Motor neuron (in vitro differentiated cells): ENCODE measurements around the gene BAZ1A. TPM values are rescaled to one million over a fixed set of nuclear protein-coding genes. Genes with fewer than 3 reads are reported as not detected.

ENCODE experiments used
- ATAC-seq, 8 experiments: fragments of 200-7000 bp; cut with Tn5 transposase; replicated peaks in 6 of 8; 2 replicates each; pipeline ENCODE4 v1.8.0; 2021; ENCODE audit warnings: mild to moderate bottlenecking in 8 of 8, moderate library complexity in 8 of 8
- H3K27ac ChIP-seq, 2 donors: fragments of 250-450 bp; sonication (Bioruptor Pico); 2 replicates each; pipeline ENCODE4 v1.9.0; 2021; ENCODE audit warnings: antibody characterized with exemption in 2 of 2, mild to moderate bottlenecking in 2 of 2, moderate library complexity in 1 of 2
- H3K4me1 ChIP-seq, 2 donors: fragments of 250-450 bp; sonication (Bioruptor Pico); replicated peaks in 1 of 2; 2 replicates each; pipeline ENCODE4 v1.6.1; 2021; ENCODE audit warnings: antibody characterized with exemption in 2 of 2, mild to moderate bottlenecking in 2 of 2, moderate library complexity in 1 of 2
- H3K4me3 ChIP-seq, 5 donors: fragments of 250-450 bp; sonication (Bioruptor Pico); 2 replicates each; pipeline ENCODE4 v1.9.0; 2021; ENCODE audit warnings: antibody characterized with exemption in 5 of 5, mild to moderate bottlenecking in 5 of 5, moderate library complexity in 4 of 5
- WGBS, 10 experiments: fragments of 450-650 bp; shearing (Covaris generic); methylation state at CpG; one replicate each; pipeline ENCODE4 v1.0.0; 2022; 5-methylcytosine and 5-hydroxymethylcytosine counted together
- in situ Hi-C, 9 experiments: fragments of 400-800 bp; cut with MboI; loops; one replicate each; pipeline ENCODE4 v1.15.0; 2021; ENCODE audit warnings: low sequenced_read_pairs in 9 of 9, low pct_unique_long_range_greater_than_20kb in 2 of 9; ENCODE audit not compliant: unreplicated experiment in 9 of 9
- total RNA-seq, 8 experiments: library from RNA; unstranded; fragments of 300-600 nt; gene quantifications; 2 replicates each; pipeline versions ENCODE4 v1.2.3 to v1.2.4, GENCODE V29; 2022

Gene BAZ1A
- total RNA-seq, 8 experiments from 2014 or later = 11.7 to 76.6 (median 26.5) TPM

GRCh38 chr14:34721129-34721528 is 154.0 kb downstream of the BAZ1A start:
- WGBS, 10 experiments = 34 to 95% (median 67%) methylated on average over 1 to 2 of the region's 2 CpGs; no CpG with 5 or more reads in 1 of the 10 experiments
- ATAC-seq = no peak
- in situ Hi-C loops = loop anchor here in 1 of 9 experiments (10.0 kb wide), 1 partner anchor 46 kb away; no protein-coding TSS in a partner anchor
- no peak overlapping the region for H3K27ac ChIP-seq
- H3K4me3 ChIP-seq = no peak overlapping the region
- no peaks in the 10 kb centered on the region for H3K4me1 ChIP-seq

DNA sequence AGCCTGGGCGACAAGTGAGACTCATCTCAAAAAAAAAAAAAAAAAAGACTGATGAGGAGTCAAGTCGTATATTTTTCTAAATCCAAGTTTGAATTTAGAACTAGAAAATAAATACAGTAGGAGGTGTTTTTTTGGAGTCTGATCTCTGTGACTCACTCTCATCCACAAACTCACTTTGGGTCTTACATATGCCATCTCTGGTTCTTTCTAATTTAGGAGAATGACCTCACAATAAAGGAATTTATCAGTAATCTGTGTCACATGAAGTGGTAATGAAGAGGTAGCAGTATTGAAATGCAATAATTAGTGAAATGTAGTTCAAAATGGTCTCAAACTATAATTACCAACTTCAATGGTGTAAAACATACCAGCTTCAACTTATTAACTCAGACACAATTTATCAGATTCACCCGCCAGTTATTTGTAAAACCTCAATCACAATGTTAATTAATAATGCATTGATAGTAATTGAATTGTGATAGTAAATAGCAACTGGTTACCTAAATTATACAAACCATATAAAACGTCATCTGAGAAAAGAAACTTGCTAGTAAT is 156.3 kb downstream of the BAZ1A start:
- WGBS, 10 experiments = 10 to 80% (median 52%) methylated on average over 1 to 3 of the region's 4 CpGs; no CpG with 5 or more reads in 1 of the 10 experiments
- H3K4me3 ChIP-seq = no peak overlapping the region
- no peak overlapping the region for H3K27ac ChIP-seq
- no peak for ATAC-seq
- in situ Hi-C loops = no loop called here
- H3K4me1 ChIP-seq = no peaks in the 10 kb centered on the region

DNA sequence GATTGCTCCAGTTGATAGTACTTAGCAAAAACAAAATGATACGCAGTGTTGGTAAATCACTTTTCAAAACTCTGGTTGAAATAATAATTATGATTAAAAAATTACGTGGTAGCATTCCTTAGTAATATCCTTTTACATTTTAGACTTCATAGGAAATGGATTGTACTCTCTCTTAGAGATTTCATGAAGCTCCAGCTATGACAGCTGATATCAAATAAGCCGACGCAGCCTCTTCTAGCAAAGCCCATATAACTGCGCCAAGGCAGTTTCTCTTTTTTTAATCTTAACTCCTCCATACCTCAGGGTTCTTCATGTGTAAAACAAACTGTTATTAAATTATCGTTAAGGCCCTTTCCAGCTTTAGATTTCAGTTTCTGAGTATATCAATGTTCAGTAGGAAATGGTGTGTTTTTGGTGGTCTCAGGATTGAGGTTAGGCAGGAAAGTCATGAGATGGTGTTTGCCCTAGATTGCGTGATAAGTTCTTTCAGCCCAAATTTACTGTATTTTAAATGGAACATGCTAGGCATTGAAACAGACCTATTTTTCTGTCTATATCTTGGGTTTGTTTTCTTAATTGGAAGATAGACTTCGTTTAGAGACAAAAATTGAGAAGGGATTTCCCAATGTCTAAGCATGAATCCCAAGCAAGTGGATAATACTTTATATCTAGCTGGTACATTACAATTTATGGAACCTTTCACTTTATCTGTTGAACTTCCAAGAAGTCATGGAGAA is 159.9 kb downstream of the BAZ1A start:
- in situ Hi-C loops = no loop called here
- 35 to 100% (median 65%) methylated on average over 1 to 8 of the region's 8 CpGs for WGBS, 10 experiments
- peaks cover 3 to 12% of the 10 kb centered on the region in 2 donors for H3K4me1 ChIP-seq
- no peak for ATAC-seq
- H3K27ac ChIP-seq = no peak overlapping the region
- H3K4me3 ChIP-seq = peak overlapping the region; percentile 42 to 77 (median 63)

- Histone ChIP-seq H3K4me1 (peaks cover 3 to 12% of the 10 kb centered on the region in 2 donors), H3K4me3 (peak within 1 kb of the TSS; percentile 42 to 77 (median 63)), H3K27ac (peak within 1 kb of the TSS; percentile 63 to 86)
- WGBS, 10 experiments = 4 to 63% (median 17%) methylated on average over 1 to 6 of the region's 76 CpGs; no CpG with 5 or more reads in 3 of the 10 experiments
- ATAC-seq = peak; percentile 88 to 98 (median 94)
- in situ Hi-C loops = no loop called here
Measured at GRCh38 chr14:34714320-34715126, 160.6 kb downstream of the BAZ1A start, which contains the start of gene CFL2. Gene CFL2 (minus strand): TSS chr14:34714593. CDS start chr14:34714540, 53 bp downstream.

DNA sequence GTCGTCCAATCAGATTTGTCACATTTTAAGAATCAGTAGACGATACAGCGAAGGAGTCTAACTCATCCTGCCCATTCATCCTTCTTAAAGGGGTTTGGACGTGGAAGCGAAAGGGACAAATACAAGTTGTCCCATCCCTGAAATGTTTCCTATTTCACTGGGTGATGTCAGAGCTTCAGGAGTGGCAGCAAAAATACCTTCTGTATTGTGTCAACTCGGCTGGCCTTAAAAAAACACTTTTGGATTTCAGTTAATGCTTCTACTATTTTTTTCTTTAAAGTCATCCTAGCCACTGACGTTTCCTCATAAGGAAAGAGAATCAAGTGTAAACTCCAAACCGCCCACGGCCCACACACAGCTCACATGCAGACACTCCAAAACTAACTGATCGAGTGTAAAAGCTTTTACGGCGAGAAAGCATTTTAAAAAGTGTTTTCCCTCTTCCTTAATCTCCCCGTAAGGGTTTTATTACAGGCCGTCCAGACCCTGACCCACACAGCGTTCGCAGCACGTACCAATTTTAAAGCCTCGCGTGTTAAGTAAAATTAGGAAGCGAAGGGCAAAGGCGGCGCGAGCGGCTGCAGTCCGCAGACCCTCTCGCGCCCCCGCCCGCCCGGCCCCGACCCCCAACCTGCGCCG is 161.4 kb downstream of the BAZ1A start:
- ATAC-seq = peak in 5 of 8 experiments; percentile 0 to 36 (median 25)
- in situ Hi-C loops = no loop called here

DNA sequence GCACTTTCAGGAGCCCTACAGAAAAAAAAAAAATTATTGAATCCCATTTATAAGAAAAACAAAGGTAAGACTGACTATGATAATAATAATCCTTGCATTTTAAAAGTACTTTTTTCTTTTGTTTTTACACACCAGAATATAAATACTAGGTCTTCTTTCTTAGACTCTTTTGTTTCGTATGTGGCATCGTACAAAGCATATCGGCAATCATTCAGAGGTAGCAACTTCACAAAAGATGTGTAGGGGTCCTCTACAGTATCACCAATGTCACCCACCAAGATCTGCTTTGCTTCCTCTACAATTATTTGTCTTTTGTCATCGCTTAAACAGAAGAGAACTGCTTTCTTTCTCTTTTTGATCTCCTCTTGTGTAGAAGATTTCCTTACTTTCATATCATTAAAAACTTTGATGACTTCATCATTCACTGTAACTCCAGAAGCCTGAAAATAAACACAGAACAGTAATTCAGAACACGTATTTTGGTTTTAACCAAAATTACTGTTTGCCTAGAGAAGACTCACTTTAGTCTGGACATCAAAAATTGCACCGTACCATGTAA is 162.0 kb downstream of the BAZ1A start:
- peak overlapping the region; percentile 42 to 77 (median 63) for H3K4me3 ChIP-seq
- peak overlapping the region; percentile 63 to 86 for H3K27ac ChIP-seq
- peaks cover 3 to 12% of the 10 kb centered on the region in 2 donors for H3K4me1 ChIP-seq
- 8 to 52% (median 31%) methylated on average over 2 to 6 of the region's 6 CpGs for WGBS, 10 experiments
- no peak for ATAC-seq
- in situ Hi-C loops = no loop called here

More for the DNA sequence above, 161.4 kb downstream of the BAZ1A start:
- H3K27ac ChIP-seq = peak overlapping the region; percentile 63 to 86
- H3K4me1 ChIP-seq = peaks cover 3 to 12% of the 10 kb centered on the region in 2 donors
- 0 to 5% (median 2%) methylated on average over 1 to 15 of the region's 33 CpGs for WGBS, 10 experiments
- H3K4me3 ChIP-seq = peak overlapping the region; percentile 42 to 77 (median 63)

DNA sequence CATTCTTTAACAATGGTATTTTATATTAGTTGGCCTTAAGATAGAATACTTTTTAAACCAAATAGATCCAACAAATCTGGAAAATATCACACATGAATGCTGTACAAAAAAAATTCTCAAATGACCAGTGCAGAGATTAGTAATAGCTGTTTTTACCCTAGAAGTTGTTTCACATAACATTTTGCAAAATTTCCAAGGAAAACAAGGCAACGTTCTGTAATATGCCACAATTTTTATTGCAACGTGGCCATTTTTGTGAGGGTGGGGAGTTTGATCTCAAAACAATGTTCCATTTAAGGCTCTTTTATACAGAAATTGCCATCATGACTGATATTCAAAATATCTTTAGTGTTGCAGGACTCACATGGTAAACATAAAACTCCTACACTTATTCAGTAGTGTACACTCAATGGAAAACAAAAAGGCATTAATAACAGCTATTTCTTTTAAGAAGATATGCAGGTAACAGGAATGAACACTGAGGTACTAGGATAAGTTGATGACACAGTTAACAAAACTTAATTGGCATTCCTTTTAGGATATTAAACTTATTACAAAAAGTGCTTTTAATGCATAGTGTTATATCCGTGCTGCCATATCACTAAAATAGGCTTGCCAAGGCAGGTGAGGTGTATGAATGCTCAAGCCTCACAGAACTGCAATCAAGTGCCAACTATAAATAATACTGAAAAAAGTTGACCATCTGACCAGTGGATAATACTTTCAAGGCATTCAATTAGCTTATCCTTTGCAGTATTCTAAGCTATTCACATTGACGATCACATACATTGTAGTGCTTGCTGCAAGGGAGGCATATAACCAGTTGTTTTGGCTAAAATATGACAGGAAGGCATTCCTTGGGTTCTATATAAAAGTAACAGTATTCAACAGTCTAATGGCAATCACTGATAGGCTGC is 163.1 kb downstream of the BAZ1A start:
- H3K4me1 ChIP-seq = peaks cover 3 to 12% of the 10 kb centered on the region in 2 donors
- H3K27ac ChIP-seq = no peak overlapping the region
- ATAC-seq = no peak
- no peak overlapping the region for H3K4me3 ChIP-seq
- WGBS, 10 experiments = 29 to 100% (median 80%) methylated on average over 1 to 4 of the region's 4 CpGs; no CpG with 5 or more reads in 1 of the 10 experiments
- in situ Hi-C loops = no loop called here

GRCh38 chr14:34711169-34711568 is 164.0 kb downstream of the BAZ1A start:
- peak in 3 of 8 experiments; percentile 17 to 39 (median 25) for ATAC-seq
- no peak overlapping the region for H3K4me3 ChIP-seq
- in situ Hi-C loops = no loop called here
- H3K4me1 ChIP-seq = peaks cover 3 to 12% of the 10 kb centered on the region in 2 donors
- 0 to 100% (median 76%) methylated on average over 1 to 3 of the region's 3 CpGs for WGBS, 10 experiments
- H3K27ac ChIP-seq = no peak overlapping the region

- Histone ChIP-seq H3K27ac (no peak overlapping the region), H3K4me3 (no peak overlapping the region), H3K4me1 (peaks cover 3 to 12% of the 10 kb centered on the region in 2 donors)
- no peak for ATAC-seq
- in situ Hi-C loops = no loop called here
- WGBS, 10 experiments = 29 to 100% (median 92%) methylated on average over 2 of the region's 2 CpGs; no CpG with 5 or more reads in 1 of the 10 experiments
Measured at GRCh38 chr14:34710744-34711143, 164.4 kb downstream of the BAZ1A start.

DNA sequence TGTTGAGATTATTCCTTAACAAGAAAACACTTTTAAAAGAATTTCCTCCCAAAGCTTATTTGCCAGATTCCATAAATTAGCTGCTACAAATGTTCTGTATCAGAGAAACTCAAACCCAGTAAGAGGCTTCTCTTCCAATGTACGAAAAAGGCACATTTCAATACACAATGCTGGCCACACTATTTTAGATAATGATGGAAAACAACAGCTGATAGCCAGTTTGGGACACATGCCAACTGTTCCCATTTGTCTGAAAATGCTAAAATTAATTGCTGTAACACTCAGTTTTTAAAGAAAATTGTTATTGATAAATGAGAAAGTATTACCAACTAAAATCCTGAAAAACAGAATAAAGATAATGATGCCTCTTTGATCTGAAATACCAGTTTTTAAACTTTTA is 165.2 kb downstream of the BAZ1A start:
- Histone ChIP-seq H3K4me3 (no peak overlapping the region), H3K4me1 (peaks cover 3 to 12% of the 10 kb centered on the region in 2 donors), H3K27ac (no peak overlapping the region)
- WGBS, 10 experiments = 56 to 100% (median 100%) methylated on average over 1 of the region's 1 CpG; no CpG with 5 or more reads in 1 of the 10 experiments
- ATAC-seq = no peak
- in situ Hi-C loops = no loop called here

GRCh38 chr14:34707722-34708121 is 167.4 kb downstream of the BAZ1A start:
- H3K4me1 ChIP-seq = peaks cover 3 to 7% of the 10 kb centered on the region in 2 donors
- WGBS, 10 experiments = 70 to 100% (median 100%) methylated on average over 1 to 3 of the region's 3 CpGs; no CpG with 5 or more reads in 1 of the 10 experiments
- in situ Hi-C loops = no loop called here
- ATAC-seq = no peak
- no peak overlapping the region for H3K27ac ChIP-seq
- no peak overlapping the region for H3K4me3 ChIP-seq
